HG03097 (cell line): Measurements from ENCODE around the gene HERPUD1.
"Not testable (repeated sequence)": the region's sequence is repeated elsewhere in the genome, so short reads cannot be mapped to it uniquely, and the experiment has no call there.

Experiments used
- ATAC-seq: cut with Tn5 transposase; IDR thresholded peaks from one replicate; pipeline ENCODE4 v1.9.1; 2021; ENCODE audit not compliant: unreplicated experiment, low FRiP score

HERPUD1 gene

GRCh38 chr16:56990407-56991286 lies 58.7 kb downstream of the HERPUD1 start:
- no peak for ATAC-seq

- not testable (repeated sequence) for ATAC-seq
Observed at GRCh38 chr16:56992431-56992830, 60.5 kb downstream of the HERPUD1 start.

- ATAC-seq, result no peak
Observed at GRCh38 chr16:56993204-56993603, 61.3 kb downstream of the HERPUD1 start.

GRCh38 chr16:56994311-56994710 lies 62.4 kb downstream of the HERPUD1 start:
- ATAC-seq, result no peak
